Measurements from ENCODE around the gene WDFY4.

DNA sequence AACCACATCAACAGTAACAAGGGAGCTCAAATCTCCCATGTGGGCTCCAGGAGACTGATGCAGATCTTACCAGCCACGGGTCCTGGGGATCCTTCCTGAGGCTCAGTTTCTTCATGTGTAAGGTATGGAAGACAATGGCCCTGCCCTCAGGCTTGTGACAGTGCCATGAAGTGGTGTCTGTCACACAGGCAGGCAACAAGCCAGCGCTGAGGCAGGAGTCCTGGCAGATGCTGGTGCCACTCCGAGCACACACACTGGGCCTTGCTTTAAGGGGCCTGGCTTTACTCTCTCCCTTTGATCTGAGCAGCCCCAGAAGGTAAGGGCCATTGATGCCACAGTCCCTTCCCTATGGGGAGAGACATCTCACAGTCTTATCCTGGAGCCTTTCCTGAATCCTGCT lies 283.4 kb downstream of the WDFY4 start:
- TF ChIP-seq RB1 (IDR thresholded peaks at IDR 0.05; ENCODE audit: low read depth): no peak
- no peak for TF ChIP-seq JUNB (CRISPR knock-in tag; conservative IDR thresholded peaks at IDR 0.05)
- TF ChIP-seq, protein P1, sequence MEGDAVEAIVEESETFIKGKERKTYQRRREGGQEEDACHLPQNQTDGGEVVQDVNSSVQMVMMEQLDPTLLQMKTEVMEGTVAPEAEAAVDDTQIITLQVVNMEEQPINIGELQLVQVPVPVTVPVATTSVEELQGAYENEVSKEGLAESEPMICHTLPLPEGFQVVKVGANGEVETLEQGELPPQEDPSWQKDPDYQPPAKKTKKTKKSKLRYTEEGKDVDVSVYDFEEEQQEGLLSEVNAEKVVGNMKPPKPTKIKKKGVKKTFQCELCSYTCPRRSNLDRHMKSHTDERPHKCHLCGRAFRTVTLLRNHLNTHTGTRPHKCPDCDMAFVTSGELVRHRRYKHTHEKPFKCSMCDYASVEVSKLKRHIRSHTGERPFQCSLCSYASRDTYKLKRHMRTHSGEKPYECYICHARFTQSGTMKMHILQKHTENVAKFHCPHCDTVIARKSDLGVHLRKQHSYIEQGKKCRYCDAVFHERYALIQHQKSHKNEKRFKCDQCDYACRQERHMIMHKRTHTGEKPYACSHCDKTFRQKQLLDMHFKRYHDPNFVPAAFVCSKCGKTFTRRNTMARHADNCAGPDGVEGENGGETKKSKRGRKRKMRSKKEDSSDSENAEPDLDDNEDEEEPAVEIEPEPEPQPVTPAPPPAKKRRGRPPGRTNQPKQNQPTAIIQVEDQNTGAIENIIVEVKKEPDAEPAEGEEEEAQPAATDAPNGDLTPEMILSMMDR (IDR thresholded peaks at IDR 0.05 in 2 of 3, conservative IDR thresholded peaks at IDR 0.05 in 1 of 3; ENCODE audit: insufficient read depth in 2 of 3, low read depth in 1 of 3, low read length in 3 of 3): no peak
- no peak for TF ChIP-seq ZNF24 (IDR thresholded peaks at IDR 0.05)
- no peak for TF ChIP-seq EP300 (IDR thresholded peaks at IDR 0.05; ENCODE audit: low read length)
- TF ChIP-seq NRF1 (conservative IDR thresholded peaks at IDR 0.05 in 1 of 2, IDR thresholded peaks at IDR 0.05 in 1 of 2): no peak
